GM18508 (cell line): ENCODE measurements around the gene DYNLL2.
"Not testable (repeated sequence)": the region's sequence is repeated elsewhere in the genome, so short reads cannot be mapped to it uniquely, and the experiment has no call there.

Source experiments
- ATAC-seq: cut with Tn5 transposase; IDR thresholded peaks from one replicate; pipeline ENCODE4 v1.9.1; 2021; ENCODE audit warnings: moderate number of reproducible peaks; ENCODE audit not compliant: insufficient read depth, unreplicated experiment

The DYNLL2 gene

DNA sequence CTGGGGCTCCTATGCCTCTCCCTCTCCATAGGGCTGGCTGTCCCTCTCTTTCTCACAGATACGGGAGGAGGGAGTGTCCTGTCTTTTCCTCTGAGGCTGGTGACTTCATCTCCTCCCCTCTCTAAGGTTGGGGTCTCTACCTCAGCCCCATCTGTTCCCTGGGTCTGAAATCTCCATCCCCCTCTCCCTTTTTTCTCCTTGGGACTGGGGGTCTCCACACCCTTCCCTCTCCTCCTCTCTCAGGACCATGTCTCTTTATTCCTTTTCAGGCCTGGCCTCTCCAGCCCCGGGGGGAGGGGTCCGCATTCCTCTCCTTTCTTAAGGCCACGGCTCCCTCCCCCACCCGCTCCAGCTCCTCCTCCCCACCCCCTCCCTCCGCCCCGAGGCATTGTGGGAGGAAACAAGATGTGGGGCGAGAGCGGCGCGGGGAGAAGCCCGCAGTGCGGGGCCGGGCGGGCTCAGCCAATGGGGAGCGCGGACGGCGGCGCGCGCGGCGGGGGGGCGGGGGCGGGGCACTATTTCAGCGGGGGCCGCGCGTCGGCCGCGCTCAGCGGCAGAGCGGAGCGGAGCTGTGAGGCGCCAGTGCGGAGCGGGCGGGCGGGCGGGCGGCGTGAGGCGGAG is at the start of gene DYNLL2:
TSS of gene DYNLL2 (plus strand) at position 550 of the 621 bp plus-strand sequence. CDS start 3,672 bp downstream, outside the sequence.
- ATAC-seq: no peak

- ATAC-seq: no peak
These were observed 43.2 kb upstream of the DYNLL2 start for GRCh38 chr17:58039975-58040374.

DNA sequence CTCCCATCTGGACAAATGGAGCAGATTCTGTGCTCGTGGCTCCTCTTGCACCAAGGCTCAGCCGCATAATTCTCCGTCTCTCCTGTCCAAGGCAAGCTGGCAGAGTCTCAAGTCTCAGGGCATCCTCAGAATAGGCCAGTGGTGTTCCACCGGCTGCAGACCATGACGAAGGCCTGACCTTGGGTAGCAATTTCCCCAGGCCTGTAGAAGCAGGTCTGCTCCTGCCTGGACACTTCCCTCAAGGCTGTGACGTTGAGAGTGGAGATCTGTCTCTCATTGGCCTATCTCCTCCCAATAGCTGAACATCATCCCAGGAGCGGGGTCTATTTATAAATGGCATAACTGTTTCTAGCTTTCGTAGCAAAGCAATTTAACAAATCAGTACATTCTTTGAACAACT is 42.8 kb upstream of the DYNLL2 start:
- no peak for ATAC-seq

DNA sequence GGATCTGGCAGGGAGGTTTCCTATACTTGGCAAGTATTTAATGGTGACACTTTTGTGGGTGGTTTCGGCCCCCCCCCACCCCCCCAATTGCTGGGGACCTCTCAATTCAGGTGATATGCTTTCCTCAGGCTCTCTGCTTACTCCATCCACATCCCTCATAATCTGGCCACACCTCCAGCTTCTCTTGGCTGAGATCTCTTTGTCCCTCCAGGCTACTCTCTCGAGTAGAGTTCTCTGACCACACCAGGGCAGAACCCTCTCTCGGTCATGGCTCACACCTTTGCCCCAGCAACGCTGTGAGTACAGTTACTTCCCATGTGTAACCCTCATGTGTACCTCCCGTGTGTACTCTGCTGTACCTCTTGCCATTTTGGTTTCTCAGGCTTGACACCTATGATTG is 42.1 kb upstream of the DYNLL2 start:
- ATAC-seq: no peak

- ATAC-seq: no peak
These were observed 39.7 kb upstream of the DYNLL2 start for GRCh38 chr17:58043221-58044181.

DNA sequence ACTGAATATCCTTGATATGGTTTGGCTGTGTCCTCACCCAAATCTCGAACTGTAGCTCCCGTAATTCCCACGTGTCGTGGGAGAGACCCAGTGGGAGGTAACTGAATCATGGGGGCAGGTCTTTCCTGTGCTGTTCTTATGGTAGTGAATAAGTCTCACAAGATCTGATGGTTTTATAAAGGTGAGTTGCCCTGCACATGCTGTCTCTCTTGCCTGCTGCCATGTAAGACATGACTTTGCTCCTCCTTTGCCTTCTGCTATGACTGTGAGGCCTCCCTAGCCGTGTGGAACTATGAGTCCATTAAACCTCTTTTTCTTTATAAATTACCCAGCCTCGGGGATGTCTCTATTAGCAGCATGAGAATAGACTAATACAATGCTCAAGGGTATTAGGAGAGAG is 39.0 kb upstream of the DYNLL2 start:
- not testable (repeated sequence) for ATAC-seq

GRCh38 chr17:58046239-58047094 is 36.8 kb upstream of the DYNLL2 start:
- ATAC-seq: no peak

GRCh38 chr17:58047376-58048150 is 35.7 kb upstream of the DYNLL2 start:
- ATAC-seq: no peak

DNA sequence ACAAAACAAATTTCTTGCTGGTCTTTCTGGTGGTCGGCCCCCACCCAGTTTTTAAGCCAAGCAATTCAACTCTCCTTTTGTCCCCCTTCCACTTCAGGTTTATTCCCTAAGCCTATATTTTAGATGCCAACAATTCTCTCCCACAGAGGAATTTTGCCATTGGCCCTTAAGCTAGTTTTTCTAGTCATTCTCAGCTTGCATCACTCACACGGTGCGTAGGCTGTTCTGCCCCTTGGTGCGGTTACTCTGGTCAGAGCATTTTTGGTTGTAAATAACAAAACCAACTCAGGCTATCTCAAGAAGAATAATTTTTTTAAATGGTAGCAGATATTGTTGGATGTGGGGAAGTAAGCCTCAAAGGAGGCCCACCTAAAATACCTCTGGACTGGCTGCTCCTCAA is 33.7 kb upstream of the DYNLL2 start:
- ATAC-seq: no peak

DNA sequence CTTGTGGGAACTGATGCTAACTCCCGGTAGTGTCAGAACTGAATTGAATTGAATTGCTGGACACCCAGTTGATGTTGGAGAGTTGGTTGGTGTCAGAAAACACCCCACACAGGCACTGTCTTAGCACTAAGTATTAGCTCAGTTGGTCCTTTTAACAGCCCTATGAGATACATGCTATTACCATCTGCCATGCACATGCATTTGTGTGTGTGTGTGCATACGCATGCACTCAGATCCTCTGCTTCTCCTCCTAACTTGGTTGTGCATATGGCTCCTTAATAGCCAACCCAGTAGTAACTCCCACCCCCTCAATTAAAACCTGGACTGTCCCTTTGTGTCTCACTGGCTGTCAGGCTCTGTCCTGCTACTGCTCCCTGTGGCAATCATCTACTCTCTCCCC is 32.3 kb upstream of the DYNLL2 start:
- no peak for ATAC-seq

DNA sequence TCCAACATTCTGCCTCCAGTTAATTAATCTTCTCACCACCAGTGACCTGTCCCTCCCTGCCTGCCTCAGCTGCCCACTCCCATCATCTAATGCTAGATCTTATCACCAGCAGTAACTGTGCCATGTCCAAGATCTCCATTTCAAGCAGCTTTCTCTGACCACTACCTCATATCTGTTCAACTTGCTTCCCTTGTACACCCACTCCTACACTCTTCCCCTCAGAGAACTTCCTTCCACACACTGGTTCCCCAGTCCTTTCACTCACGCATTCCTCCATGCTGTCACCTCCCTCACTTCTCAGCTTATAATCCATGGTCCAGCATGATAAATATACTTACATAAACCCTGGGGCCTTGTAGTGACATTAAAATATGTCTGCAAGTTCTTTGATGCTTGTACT is 31.8 kb upstream of the DYNLL2 start:
- ATAC-seq: no peak

- ATAC-seq: no peak
These were observed 30.8 kb upstream of the DYNLL2 start for GRCh38 chr17:58052407-58052806.

DNA sequence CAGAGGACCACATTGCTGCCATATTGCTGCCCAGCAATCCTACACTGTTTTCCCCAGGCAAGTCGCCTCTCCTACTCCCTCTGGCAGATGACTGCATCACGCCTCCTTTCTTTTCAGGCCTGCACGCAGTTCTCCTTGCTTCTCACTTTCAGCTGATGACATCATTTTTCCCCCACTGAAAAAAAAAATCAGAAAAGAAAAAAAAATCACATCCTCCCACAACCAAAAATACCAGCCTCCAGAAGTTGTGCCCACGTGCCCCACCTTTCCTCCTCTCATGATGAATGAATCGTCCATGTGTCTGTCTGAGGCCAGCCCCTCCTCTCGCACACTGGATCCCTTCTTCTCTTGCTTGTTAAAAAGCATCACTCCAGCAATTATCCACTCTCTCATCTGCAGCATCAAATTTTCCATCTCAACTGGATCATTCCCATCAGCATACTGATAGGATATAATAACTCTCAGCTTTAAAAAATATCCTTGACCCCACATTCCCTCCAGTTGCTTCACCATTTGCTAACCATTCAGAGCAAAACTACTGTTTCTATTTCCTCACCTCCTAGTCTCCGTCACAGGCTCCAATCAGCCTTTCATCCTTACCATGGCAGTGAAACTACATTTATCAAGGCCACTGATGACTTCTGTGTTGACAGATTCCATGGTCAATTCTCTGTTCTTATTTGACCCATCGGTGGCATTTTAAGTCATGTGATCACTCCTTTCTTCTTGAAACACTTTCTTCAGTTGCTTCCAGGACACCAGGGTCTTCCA is 30.1 kb upstream of the DYNLL2 start:
- no peak for ATAC-seq

- no peak for ATAC-seq
These were observed 28.6 kb upstream of the DYNLL2 start for GRCh38 chr17:58054641-58055040.

- no peak for ATAC-seq
These were observed 26.7 kb upstream of the DYNLL2 start for GRCh38 chr17:58056476-58056875.

DNA sequence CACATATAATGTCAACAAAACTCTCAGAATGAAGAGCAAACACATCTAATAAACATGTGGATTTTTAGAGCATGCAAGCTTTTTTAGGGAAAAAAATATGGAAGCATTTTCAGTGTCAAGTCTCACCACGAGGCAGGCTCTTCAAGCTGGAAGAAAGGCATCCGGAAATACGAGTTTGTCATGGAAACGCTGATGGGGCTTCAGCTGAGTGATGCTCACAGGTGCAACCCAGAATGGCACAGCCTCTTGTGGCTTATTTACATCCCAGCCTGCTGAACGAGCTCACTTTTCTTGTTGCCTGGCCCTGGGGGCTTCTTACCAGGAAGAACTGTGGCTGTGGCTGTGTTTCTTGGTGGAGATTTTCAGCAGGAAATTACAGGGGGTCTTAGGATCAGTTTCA is 24.1 kb upstream of the DYNLL2 start:
- ATAC-seq: no peak

GRCh38 chr17:58060596-58061191 is 22.5 kb upstream of the DYNLL2 start:
- ATAC-seq: no peak

DNA sequence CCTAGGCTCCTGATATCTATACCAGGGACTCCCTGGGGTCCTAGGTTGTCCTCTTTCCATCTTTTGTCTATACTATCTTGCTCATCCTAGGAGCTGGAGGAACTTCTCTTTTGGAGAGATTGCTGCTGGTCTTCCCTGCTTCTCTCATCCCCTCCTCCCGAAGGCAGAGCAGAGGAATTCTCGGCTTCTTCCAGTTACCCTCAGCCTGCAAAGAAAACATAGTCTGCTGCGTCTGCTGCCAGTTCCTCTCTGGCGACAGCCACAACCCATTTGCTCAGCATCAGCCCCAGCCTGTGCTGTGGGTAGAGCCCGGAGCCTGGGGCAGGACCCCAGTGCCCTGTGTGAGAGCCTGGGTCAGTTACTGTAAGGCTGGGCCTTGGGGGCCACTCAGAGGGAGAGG is 21.5 kb upstream of the DYNLL2 start:
- ATAC-seq: no peak

- ATAC-seq: no peak
These were observed 18.0 kb upstream of the DYNLL2 start for GRCh38 chr17:58065238-58065637.
